Upper lobe of right lung (tissue), 1 donor: ENCODE data around the gene ADO. TPM values are rescaled to one million over a fixed set of nuclear protein-coding genes. Genes with fewer than 3 reads are reported as not detected.

Experiments used
- ATAC-seq: fragments of 200-7000 bp; cut with Tn5 transposase; one replicate; pipeline ENCODE4 v1.9.1; 2020; ENCODE audit warnings: mild to moderate bottlenecking, moderate library complexity
- DNase-seq: peaks from one replicate; pipeline ENCODE4 v3.0.0-alpha.2; 2020
- H3K27ac ChIP-seq: fragments of 200-600 bp; one replicate; pipeline ENCODE4 v1.8.0; 2022
- H3K27me3 ChIP-seq: fragments of 200-600 bp; one replicate; pipeline ENCODE4 v1.8.0; 2022; ENCODE audit warnings: mild to moderate bottlenecking
- H3K36me3 ChIP-seq: fragments of 200-600 bp; one replicate; pipeline ENCODE4 v1.8.0; 2022
- H3K4me1 ChIP-seq: fragments of 200-600 bp; one replicate; pipeline ENCODE4 v1.8.0; 2022
- H3K4me3 ChIP-seq: fragments of 200-600 bp; one replicate; pipeline ENCODE4 v1.8.0; 2022; ENCODE audit warnings: mild to moderate bottlenecking
- H3K9me3 ChIP-seq: fragments of 200-600 bp; one replicate; pipeline ENCODE4 v1.8.0; 2022
- intact Hi-C: fragments of 100-400 bp; cut with DNase I; formaldehyde crosslinking; loops from one replicate; pipeline ENCODE4 v1.11.0; 2022
- total RNA-seq: library from RNA; stranded (reverse); fragmentation: NEBNext Ultra II Directional; extraction: Animal tissue kit (Norgen Biotek cat#: 25700); gene quantifications from one replicate; pipeline ENCODE4 v1.2.1, GENCODE V29; 2021
- TF ChIP-seq, protein P1 (sequence below): fragments of 200-600 bp; IDR thresholded peaks from one replicate; pipeline ENCODE4 v1.8.0; 2022; ENCODE audit warnings: antibody characterized with exemption
- donor health status: DM: no; HTN: yes; CAD: no; lungs with severe emphysema.

Gene ADO
- total RNA-seq, 1 donor from 2014 or later: 16.5 TPM

DNA sequence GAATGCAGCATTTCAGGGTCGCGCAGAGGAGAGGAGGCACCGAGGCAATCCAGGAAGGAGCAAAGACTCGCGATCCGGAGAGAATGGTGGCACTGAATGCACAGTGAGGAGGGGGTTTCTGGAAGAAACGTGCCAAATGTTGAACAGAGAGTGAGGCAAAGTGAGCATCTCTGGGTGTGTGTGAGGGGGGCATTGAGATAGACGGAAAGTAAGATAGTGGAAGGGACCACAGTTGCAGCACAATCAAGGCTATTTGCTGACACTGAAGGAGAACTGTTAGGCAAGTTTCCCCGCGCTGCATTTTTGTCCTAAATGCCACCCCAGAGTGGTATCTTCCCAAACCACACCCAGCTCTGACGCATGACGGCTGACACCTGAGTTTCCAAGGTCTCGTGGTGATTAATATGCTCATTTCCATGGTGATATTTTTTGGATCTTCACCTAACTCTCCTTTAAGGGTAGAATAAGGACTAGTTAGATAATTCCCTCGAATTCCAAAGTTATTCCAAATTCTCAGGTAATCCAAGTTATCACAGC, 14.4 kb upstream of the ADO start:
- TF ChIP-seq, protein P1, sequence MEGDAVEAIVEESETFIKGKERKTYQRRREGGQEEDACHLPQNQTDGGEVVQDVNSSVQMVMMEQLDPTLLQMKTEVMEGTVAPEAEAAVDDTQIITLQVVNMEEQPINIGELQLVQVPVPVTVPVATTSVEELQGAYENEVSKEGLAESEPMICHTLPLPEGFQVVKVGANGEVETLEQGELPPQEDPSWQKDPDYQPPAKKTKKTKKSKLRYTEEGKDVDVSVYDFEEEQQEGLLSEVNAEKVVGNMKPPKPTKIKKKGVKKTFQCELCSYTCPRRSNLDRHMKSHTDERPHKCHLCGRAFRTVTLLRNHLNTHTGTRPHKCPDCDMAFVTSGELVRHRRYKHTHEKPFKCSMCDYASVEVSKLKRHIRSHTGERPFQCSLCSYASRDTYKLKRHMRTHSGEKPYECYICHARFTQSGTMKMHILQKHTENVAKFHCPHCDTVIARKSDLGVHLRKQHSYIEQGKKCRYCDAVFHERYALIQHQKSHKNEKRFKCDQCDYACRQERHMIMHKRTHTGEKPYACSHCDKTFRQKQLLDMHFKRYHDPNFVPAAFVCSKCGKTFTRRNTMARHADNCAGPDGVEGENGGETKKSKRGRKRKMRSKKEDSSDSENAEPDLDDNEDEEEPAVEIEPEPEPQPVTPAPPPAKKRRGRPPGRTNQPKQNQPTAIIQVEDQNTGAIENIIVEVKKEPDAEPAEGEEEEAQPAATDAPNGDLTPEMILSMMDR: no peak
- Histone ChIP-seq H3K4me1 (no peaks in the 10 kb centered on the region), H3K36me3 (no peaks in the 10 kb centered on the region), H3K27ac (no peak overlapping the region), H3K9me3 (no peaks in the 10 kb centered on the region), H3K4me3 (no peak overlapping the region), H3K27me3 (no peaks in the 10 kb centered on the region)
- no peak for ATAC-seq
- intact Hi-C loops: no loop called here
- no peak for DNase-seq

DNA sequence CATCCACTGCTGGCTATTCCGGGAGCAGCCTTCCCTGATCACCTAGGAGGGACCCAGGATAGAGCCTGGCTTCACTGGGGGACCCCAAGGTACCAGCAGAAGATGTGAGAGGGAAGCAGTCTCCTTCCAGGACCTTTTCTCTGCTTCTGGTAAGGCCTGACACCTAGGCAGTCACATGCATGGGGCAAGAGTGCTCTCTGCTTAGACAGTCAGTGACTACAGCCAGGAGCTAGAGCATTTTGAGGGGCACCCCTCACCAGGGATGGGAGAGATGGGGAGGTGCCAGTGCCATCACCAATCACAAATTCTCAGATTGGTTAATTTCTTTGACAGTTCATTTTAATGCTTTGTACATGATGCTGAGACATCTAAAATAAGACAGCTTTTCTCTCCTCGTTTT, 13.9 kb upstream of the ADO start:
- Histone ChIP-seq H3K27me3 (no peaks in the 10 kb centered on the region), H3K27ac (no peak overlapping the region), H3K36me3 (no peaks in the 10 kb centered on the region), H3K9me3 (no peaks in the 10 kb centered on the region), H3K4me3 (no peak overlapping the region), H3K4me1 (no peaks in the 10 kb centered on the region)
- intact Hi-C loops: no loop called here
- DNase-seq (no peak), ATAC-seq (no peak)
- TF ChIP-seq, protein P1: no peak

DNA sequence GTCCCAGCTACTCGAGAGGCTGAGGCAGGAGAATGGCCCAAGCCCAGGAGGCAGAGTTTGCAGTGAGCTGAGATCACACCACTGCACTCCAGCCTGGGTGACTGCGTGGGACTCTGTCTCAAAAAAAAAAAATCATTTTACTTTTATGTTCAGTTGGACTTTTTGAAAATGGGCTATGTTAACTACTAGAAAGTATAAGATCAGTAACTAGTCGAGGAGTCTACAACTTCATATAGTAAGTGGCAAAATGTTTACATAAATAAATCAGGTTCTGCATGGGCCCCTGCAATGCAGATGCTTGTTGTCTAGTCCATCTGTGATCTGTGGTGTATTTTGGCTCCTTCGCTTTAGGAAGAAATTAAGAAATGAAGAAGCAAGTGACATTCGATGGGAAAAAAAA, 12.3 kb upstream of the ADO start:
- intact Hi-C loops: no loop called here
- Histone ChIP-seq H3K27ac (no peak overlapping the region), H3K36me3 (no peaks in the 10 kb centered on the region), H3K9me3 (no peaks in the 10 kb centered on the region), H3K27me3 (no peaks in the 10 kb centered on the region), H3K4me1 (no peaks in the 10 kb centered on the region), H3K4me3 (no peak overlapping the region)
- no peak for ATAC-seq
- TF ChIP-seq, protein P1: no peak
- no peak for DNase-seq

DNA sequence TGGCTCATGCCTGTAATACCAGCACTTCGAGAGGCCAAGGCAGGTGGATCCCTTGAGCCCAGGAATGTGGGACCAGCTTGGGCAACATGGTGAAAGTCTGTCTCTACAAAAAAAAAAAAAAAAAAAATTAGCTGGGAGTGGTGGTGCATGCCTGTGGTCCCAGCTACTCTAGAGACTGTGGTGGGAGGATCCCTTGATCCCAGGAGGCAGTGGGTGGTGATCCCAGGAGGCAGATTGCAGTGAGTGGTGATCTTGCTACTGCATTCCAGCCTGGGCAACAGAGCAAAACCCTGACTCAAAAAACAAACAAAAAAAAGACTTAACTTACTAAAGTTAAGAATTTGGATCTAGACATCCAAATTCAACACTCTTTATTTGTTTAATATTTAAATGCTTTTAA, 10.2 kb upstream of the ADO start:
- no peak for ATAC-seq

DNA sequence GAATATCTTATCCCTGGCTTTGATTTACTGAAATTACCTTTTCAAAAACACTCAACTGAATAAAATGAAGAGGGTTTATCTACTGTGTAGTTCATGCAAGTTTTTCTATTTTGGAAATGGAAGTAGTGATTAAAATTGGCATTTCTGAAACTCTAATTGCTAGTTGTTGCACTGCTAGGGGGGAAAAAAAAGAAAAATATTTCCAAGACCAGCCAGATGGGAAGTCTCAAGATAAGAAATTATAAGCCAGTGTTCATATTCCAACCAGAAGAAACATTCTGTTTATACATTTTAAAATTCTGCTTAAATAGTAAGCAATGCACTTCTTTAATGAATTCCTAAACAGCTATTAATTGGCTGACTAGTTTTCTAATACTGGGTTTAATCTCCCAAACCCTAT, 9.4 kb upstream of the ADO start:
- Histone ChIP-seq H3K9me3 (no peaks in the 10 kb centered on the region), H3K4me1 (no peaks in the 10 kb centered on the region), H3K27me3 (no peaks in the 10 kb centered on the region), H3K36me3 (no peaks in the 10 kb centered on the region), H3K4me3 (no peak overlapping the region), H3K27ac (no peak overlapping the region)
- TF ChIP-seq, protein P1: no peak
- no peak for ATAC-seq
- DNase-seq: no peak
- intact Hi-C loops: no loop called here

More for the DNA sequence above, 10.2 kb upstream of the ADO start:
- no peak overlapping the region for H3K27ac ChIP-seq
- no peak for DNase-seq
- TF ChIP-seq, protein P1: no peak
- no peak overlapping the region for H3K4me3 ChIP-seq
- H3K9me3 ChIP-seq: no peaks in the 10 kb centered on the region
- H3K27me3 ChIP-seq: no peaks in the 10 kb centered on the region
- intact Hi-C loops: no loop called here
- no peaks in the 10 kb centered on the region for H3K36me3 ChIP-seq
- no peaks in the 10 kb centered on the region for H3K4me1 ChIP-seq

DNA sequence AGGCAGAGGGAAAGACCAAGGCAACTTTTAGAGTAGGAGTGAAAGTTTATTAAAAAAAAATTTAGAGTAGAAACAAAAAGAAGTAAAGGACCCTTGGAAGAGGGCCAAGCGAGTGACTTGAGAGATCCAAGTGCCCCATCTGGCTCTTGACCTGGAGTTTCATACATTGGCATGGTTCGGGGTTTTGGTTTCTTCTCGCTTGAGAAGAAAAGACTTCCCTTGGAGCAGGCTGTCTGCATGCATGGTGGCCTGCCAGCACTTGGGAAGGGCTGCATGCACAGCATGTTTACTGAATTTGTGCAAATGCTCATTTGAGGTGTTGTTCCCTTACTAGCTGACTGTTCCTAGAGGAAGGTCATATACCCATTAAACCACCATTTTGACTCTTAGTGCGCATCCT, 8.8 kb upstream of the ADO start:
- H3K27me3 ChIP-seq: no peaks in the 10 kb centered on the region
- TF ChIP-seq, protein P1: no peak
- intact Hi-C loops: no loop called here

More for the DNA sequence above, 8.8 kb upstream of the ADO start:
- H3K27ac ChIP-seq: no peak overlapping the region
- H3K4me1 ChIP-seq: no peaks in the 10 kb centered on the region
- ATAC-seq: no peak
- H3K36me3 ChIP-seq: no peaks in the 10 kb centered on the region
- DNase-seq: no peak
- no peak overlapping the region for H3K4me3 ChIP-seq
- no peaks in the 10 kb centered on the region for H3K9me3 ChIP-seq
